GM12878 (cell line): ENCODE data around the gene CD27. TPM values are rescaled to one million over a fixed set of nuclear protein-coding genes. Genes with fewer than 3 reads are reported as not detected.

Experiments used
- BCLAF1 ChIP-seq: fragments of 450-650 bp; IDR thresholded peaks from 2 replicates; pipeline ENCODE4 v1.6.1; 2017; ENCODE audit warnings: antibody characterized with exemption, mild to moderate bottlenecking, moderate library complexity
- CUX1 ChIP-seq: IDR thresholded peaks from 2 replicates; pipeline ENCODE4 v1.6.1; 2012; ENCODE audit warnings: improper control_type of control experiment, low read depth, low read length; ENCODE audit not compliant: insufficient replicate concordance
- FOS ChIP-seq: IDR thresholded peaks from 3 replicates; pipeline ENCODE4 v1.6.1; 2011; ENCODE audit warnings: borderline replicate concordance; ENCODE audit not compliant: insufficient read length; ENCODE audit errors: extremely low read depth
- NBN ChIP-seq: fragments of 450-650 bp; IDR thresholded peaks from 2 replicates; pipeline ENCODE4 v1.6.1; 2016
- NR2C2 ChIP-seq: IDR thresholded peaks from 2 replicates; pipeline ENCODE4 v1.6.1; 2011; ENCODE audit warnings: borderline replicate concordance, low read depth; ENCODE audit not compliant: control insufficient read depth, insufficient read length
- PAX5 ChIP-seq: IDR thresholded peaks from 2 replicates; pipeline ENCODE4 v1.6.1; 2011; ENCODE audit warnings: low read depth, low read length, borderline replicate concordance
- PRDM15 ChIP-seq: fragments of 450-650 bp; formaldehyde crosslinking; IDR thresholded peaks from 2 replicates; pipeline ENCODE4 v1.4.0; 2020; ENCODE audit warnings: mild to moderate bottlenecking, moderate library complexity
- RELA ChIP-seq: fragments of 450-650 bp; IDR thresholded peaks from 2 replicates; pipeline ENCODE4 v1.8.0; 2014; ENCODE audit warnings: borderline replicate concordance; ENCODE audit not compliant: partially characterized antibody
- SIN3A ChIP-seq: IDR thresholded peaks from 2 replicates; pipeline ENCODE4 v1.6.1; 2012; ENCODE audit warnings: low read depth, low read length, improper control_type of control experiment
- TAF1 ChIP-seq: IDR thresholded peaks from 2 replicates; pipeline ENCODE4 v1.6.1; 2011; ENCODE audit warnings: mild to moderate bottlenecking, low read depth, low read length, borderline replicate concordance
- polyA plus RNA-seq, 11 experiments: library from polyadenylated mRNA; depleted of rRNA in 4 of 11; unstranded in 6 of 11; stranded (reverse) in 5 of 11; fragments of >200 nt; fragmentation: Nextera tagmentation in 4 of 11; fragmentation: Illumina TruSeq in 1 of 11; extraction: Ambion mirVana in 4 of 11; extraction: Trizol in 1 of 11; gene quantifications; 1 replicate in 1 of 11; 2 replicates in 10 of 11; pipeline versions ENCODE4 v1.2.1 to v1.2.3, GENCODE V29; 2011 to 2016; ENCODE audit warnings: inconsistent platforms in 2 of 11, missing spikeins in 2 of 11, low read depth in 1 of 11
- total RNA-seq, 4 experiments: library from RNA; depleted of rRNA in 3 of 4; stranded (reverse); fragments of >200 nt in 3 of 4; fragmentation: Illumina TruSeq in 1 of 4; extraction: Trizol in 1 of 4; gene quantifications; 2 replicates each; pipeline versions ENCODE4 v1.2.1 to v1.2.3, GENCODE V29; 2013 to 2021

The CD27 gene
- total and polyA plus RNA-seq, 10 of the 15 experiments (the other 5 are each of a cell fraction or from before 2014, with no cell fraction given), result 4.9 to 184 (median 106) TPM

GRCh38 chr12:6471989-6472360 lies 27.2 kb downstream of the CD27 start (continued):
- TF ChIP-seq BCLAF1, result no peak
- no peak for TF ChIP-seq NR2C2
- no peak for TF ChIP-seq NBN
- TF ChIP-seq FOS, result no peak
- no peak for TF ChIP-seq CUX1
- no peak for TF ChIP-seq SIN3A
- TF ChIP-seq TAF1, result no peak
- no peak for TF ChIP-seq RELA
- no peak for TF ChIP-seq PRDM15 (CRISPR knock-in tag)
- TF ChIP-seq PAX5, result no peak
